ENCODE measurements around the gene KCND3.

DNA sequence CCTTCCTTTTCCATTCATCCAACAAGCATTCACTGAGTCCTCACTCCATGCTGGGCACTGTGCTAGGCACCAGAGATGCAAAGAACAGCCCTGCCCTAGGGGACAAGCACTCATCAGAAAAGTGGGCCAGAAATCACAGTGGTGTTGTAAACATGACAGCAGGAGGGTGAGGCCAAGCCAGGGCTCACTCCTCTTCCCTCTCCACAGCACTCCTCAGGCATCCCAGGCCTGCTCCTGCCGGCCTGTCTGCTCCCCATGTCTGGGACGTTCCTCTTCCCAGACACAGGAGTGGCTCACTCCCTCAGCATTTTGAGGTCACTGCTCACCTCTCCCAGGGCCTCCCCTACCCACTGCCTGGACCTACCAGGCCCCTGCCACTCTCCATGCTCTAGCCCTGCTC is 61.8 kb downstream of the KCND3 start:
- TF ChIP-seq, protein P1, sequence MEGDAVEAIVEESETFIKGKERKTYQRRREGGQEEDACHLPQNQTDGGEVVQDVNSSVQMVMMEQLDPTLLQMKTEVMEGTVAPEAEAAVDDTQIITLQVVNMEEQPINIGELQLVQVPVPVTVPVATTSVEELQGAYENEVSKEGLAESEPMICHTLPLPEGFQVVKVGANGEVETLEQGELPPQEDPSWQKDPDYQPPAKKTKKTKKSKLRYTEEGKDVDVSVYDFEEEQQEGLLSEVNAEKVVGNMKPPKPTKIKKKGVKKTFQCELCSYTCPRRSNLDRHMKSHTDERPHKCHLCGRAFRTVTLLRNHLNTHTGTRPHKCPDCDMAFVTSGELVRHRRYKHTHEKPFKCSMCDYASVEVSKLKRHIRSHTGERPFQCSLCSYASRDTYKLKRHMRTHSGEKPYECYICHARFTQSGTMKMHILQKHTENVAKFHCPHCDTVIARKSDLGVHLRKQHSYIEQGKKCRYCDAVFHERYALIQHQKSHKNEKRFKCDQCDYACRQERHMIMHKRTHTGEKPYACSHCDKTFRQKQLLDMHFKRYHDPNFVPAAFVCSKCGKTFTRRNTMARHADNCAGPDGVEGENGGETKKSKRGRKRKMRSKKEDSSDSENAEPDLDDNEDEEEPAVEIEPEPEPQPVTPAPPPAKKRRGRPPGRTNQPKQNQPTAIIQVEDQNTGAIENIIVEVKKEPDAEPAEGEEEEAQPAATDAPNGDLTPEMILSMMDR (conservative IDR thresholded peaks at IDR 0.05; ENCODE audit: low read depth in 2 of 2), result no peak
- TF ChIP-seq, protein P2, sequence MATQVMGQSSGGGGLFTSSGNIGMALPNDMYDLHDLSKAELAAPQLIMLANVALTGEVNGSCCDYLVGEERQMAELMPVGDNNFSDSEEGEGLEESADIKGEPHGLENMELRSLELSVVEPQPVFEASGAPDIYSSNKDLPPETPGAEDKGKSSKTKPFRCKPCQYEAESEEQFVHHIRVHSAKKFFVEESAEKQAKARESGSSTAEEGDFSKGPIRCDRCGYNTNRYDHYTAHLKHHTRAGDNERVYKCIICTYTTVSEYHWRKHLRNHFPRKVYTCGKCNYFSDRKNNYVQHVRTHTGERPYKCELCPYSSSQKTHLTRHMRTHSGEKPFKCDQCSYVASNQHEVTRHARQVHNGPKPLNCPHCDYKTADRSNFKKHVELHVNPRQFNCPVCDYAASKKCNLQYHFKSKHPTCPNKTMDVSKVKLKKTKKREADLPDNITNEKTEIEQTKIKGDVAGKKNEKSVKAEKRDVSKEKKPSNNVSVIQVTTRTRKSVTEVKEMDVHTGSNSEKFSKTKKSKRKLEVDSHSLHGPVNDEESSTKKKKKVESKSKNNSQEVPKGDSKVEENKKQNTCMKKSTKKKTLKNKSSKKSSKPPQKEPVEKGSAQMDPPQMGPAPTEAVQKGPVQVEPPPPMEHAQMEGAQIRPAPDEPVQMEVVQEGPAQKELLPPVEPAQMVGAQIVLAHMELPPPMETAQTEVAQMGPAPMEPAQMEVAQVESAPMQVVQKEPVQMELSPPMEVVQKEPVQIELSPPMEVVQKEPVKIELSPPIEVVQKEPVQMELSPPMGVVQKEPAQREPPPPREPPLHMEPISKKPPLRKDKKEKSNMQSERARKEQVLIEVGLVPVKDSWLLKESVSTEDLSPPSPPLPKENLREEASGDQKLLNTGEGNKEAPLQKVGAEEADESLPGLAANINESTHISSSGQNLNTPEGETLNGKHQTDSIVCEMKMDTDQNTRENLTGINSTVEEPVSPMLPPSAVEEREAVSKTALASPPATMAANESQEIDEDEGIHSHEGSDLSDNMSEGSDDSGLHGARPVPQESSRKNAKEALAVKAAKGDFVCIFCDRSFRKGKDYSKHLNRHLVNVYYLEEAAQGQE (IDR thresholded peaks at IDR 0.05; ENCODE audit: unreplicated experiment), result no peak
- TF ChIP-seq POLR2AphosphoS5 (IDR thresholded peaks at IDR 0.05; ENCODE audit: low read depth) (no peak), EZH2 (IDR thresholded peaks at IDR 0.05; ENCODE audit: low read depth, unreplicated experiment) (no peak)
